Measurements from ENCODE around the gene TMEM9.

The TMEM9 gene

GRCh38 chr1:201126463-201126831 lies 27.8 kb downstream of the TMEM9 start:
- no peak for DNase-seq

- DNase-seq = no peak
These were observed 28.5 kb downstream of the TMEM9 start for GRCh38 chr1:201125800-201126199.

GRCh38 chr1:201125019-201125418 lies 29.3 kb downstream of the TMEM9 start:
- DNase-seq = no peak

- DNase-seq = no peak
These were observed 30.4 kb downstream of the TMEM9 start for GRCh38 chr1:201123866-201124265.

GRCh38 chr1:201122321-201122957 lies 31.8 kb downstream of the TMEM9 start:
- no peak for DNase-seq

GRCh38 chr1:201119206-201120197 lies 34.8 kb downstream of the TMEM9 start:
- DNase-seq = peak in 1 of 4 experiments; percentile 10

- no peak for DNase-seq
These were observed 38.2 kb downstream of the TMEM9 start for GRCh38 chr1:201116091-201116490.

GRCh38 chr1:201115390-201115937 lies 38.8 kb downstream of the TMEM9 start:
- DNase-seq = no peak

GRCh38 chr1:201114245-201115131 lies 39.8 kb downstream of the TMEM9 start:
- DNase-seq = peak; percentile 45 to 50 (median 48)

GRCh38 chr1:201113451-201114244 lies 40.6 kb downstream of the TMEM9 start:
- DNase-seq = no peak

- no peak for DNase-seq
These were observed 41.3 kb downstream of the TMEM9 start for GRCh38 chr1:201112926-201113325.

- no peak for DNase-seq
These were observed 42.0 kb downstream of the TMEM9 start, which contains the start of gene CACNA1S for GRCh38 chr1:201112173-201112731. TSS of gene CACNA1S (minus strand) at chr1:201112426. CDS start at chr1:201112339, 87 bp downstream.

- DNase-seq = no peak
These were observed 42.6 kb downstream of the TMEM9 start for GRCh38 chr1:201111672-201112071.

- no peak for DNase-seq
These were observed 43.1 kb downstream of the TMEM9 start for GRCh38 chr1:201111156-201111555.

- no peak for DNase-seq
These were observed 43.7 kb downstream of the TMEM9 start for GRCh38 chr1:201110616-201111015.

GRCh38 chr1:201110138-201110537 lies 44.1 kb downstream of the TMEM9 start:
- no peak for DNase-seq

GRCh38 chr1:201109651-201110050 lies 44.6 kb downstream of the TMEM9 start:
- no peak for DNase-seq

- no peak for DNase-seq
These were observed 45.7 kb downstream of the TMEM9 start for GRCh38 chr1:201108614-201109013.

GRCh38 chr1:201105688-201106087 lies 48.6 kb downstream of the TMEM9 start:
- DNase-seq = no peak

GRCh38 chr1:201104141-201104540 lies 50.1 kb downstream of the TMEM9 start:
- no peak for DNase-seq

- DNase-seq = no peak
These were observed 50.6 kb downstream of the TMEM9 start for GRCh38 chr1:201103666-201104065.
